Measurements from ENCODE around the gene SRCAP. TPM values are rescaled to one million over a fixed set of nuclear protein-coding genes. Genes with fewer than 3 reads are reported as not detected.
A peak's percentile ranks its signal among the peaks of the same experiment; 100 is the strongest.

Gene SRCAP
- total RNA-seq, 2 donors from 2014 or later, result 22.5 to 25.0 TPM

GRCh38 chr16:30657866-30658730, 40.9 kb upstream of the SRCAP start, which contains the start of gene FBRS:
Gene FBRS, plus strand, starts transcription at chr16:30658431. Its CDS starts 1,088 bp downstream, at chr16:30659519.
- Histone ChIP-seq H3K4me3 (peak within 1 kb of the TSS; percentile 92 to 94), H3K27me3 (no peaks in the 10 kb centered on the region), H3K27ac (peak within 1 kb of the TSS; percentile 95 to 99), H3K36me3 (peaks cover 48% of the 10 kb centered on the region), H3K4me1 (peaks cover 0 to 44% of the 10 kb centered on the region in 2 donors), H3K9me3 (no peaks in the 10 kb centered on the region)
- TF ChIP-seq CTCF (IDR thresholded peaks at IDR 0.05), result peak; percentile 70 to 83
- peak; percentile 100 for DNase-seq (ENCODE audit: low spot score)

- Histone ChIP-seq H3K36me3 (peaks cover 49% of the 10 kb centered on the region), H3K27me3 (no peaks in the 10 kb centered on the region), H3K4me1 (peaks cover 0 to 50% of the 10 kb centered on the region in 2 donors), H3K4me3 (peak overlapping the region; percentile 92 to 94), H3K9me3 (no peaks in the 10 kb centered on the region), H3K27ac (peak overlapping the region; percentile 95 to 99)
- TF ChIP-seq CTCF (IDR thresholded peaks at IDR 0.05), result no peak
- DNase-seq (ENCODE audit: low spot score), result peak; percentile 87
Observed at GRCh38 chr16:30658731-30659506, 40.1 kb upstream of the SRCAP start.

- no peaks in the 10 kb centered on the region for H3K27me3 ChIP-seq
- H3K4me1 ChIP-seq, result peaks cover 0 to 58% of the 10 kb centered on the region in 2 donors
- H3K36me3 ChIP-seq, result peaks cover 49% of the 10 kb centered on the region
- peak overlapping the region; percentile 95 to 99 for H3K27ac ChIP-seq
- DNase-seq (ENCODE audit: low spot score), result no peak
- H3K9me3 ChIP-seq, result no peaks in the 10 kb centered on the region
- H3K4me3 ChIP-seq, result peak overlapping the region; percentile 92 to 94
- TF ChIP-seq CTCF (IDR thresholded peaks at IDR 0.05), result no peak
Observed at GRCh38 chr16:30659507-30660423, 39.2 kb upstream of the SRCAP start.

- DNase-seq (ENCODE audit: low spot score), result no peak
- H3K36me3 ChIP-seq, result peaks cover 49% of the 10 kb centered on the region
- H3K4me3 ChIP-seq, result peak overlapping the region; percentile 92 to 94
- H3K9me3 ChIP-seq, result no peaks in the 10 kb centered on the region
- no peaks in the 10 kb centered on the region for H3K27me3 ChIP-seq
- no peak for TF ChIP-seq CTCF (IDR thresholded peaks at IDR 0.05)
- peak overlapping the region; percentile 95 to 99 for H3K27ac ChIP-seq
- H3K4me1 ChIP-seq, result peaks cover 0 to 59% of the 10 kb centered on the region in 2 donors
Observed at GRCh38 chr16:30660424-30661261, 38.3 kb upstream of the SRCAP start.

Data from right atrium auricular region (tissue), 2 donors.